HG03378 (cell line): ENCODE measurements around the gene AK6.
"Not testable (repeated sequence)": the region's sequence is repeated elsewhere in the genome, so short reads cannot be mapped to it uniquely, and the experiment has no call there.

Experiments used
- ATAC-seq: cut with Tn5 transposase; IDR thresholded peaks from one replicate; pipeline ENCODE4 v1.9.1; 2021; ENCODE audit warnings: mild to moderate bottlenecking, moderate library complexity; ENCODE audit not compliant: unreplicated experiment

Gene AK6

DNA sequence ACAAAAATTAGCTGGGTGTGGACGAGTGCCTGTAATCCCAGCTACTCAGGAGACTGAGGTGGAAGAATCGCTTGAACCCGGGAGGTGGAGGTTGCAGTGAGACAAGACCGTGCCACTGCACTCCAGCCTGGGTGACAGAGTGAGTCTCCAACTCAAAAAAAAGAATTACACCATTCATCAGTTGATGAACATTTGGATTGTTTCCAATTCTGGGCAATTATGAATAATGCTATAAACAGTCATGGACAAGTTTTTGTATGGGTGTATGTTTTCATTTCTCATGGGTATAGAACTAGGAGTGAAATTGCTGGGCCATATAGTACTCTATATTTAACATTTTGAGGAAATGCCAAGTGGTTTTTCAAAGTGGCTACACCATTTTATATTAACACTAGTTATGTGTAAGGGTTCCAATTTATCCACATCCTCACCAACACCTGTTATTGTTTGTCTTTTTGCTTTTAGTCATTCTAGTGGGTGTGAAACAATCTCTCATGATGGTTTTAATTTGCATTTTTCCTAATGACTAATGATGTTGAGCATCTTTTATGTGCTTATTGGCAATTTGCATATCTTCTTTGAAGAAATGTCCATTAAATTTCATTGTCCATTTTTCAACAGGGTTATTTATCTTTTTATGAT, 27.7 kb downstream of the AK6 start:
- no peak for ATAC-seq

DNA sequence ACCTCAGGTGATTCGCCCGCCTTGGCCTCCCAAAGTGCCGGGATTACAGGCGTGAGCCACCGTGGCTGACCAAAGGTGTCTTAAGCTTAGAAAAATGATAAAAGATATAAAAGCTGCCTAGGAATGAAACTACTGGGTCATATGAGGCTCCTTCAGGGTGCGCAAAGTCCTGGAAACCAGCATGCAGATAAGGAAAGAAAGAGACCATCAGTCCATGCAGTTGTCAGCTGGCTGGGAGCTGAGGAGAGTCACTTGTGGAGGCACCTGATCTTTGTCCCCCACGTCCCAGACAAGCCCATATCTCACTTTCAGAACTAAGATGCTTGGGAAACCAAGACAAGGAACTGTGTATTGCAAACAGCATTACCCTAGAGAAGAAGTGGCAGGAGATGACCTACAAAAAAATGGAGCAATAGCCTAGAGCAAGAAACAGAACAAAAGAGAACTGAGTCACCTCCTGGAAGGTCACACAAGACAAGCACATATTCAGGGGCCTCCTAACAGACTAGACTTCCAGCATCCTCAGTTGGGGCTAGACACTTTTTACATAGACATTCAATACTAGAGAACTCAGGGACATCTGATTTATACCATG, 33.9 kb downstream of the AK6 start:
- ATAC-seq = no peak

DNA sequence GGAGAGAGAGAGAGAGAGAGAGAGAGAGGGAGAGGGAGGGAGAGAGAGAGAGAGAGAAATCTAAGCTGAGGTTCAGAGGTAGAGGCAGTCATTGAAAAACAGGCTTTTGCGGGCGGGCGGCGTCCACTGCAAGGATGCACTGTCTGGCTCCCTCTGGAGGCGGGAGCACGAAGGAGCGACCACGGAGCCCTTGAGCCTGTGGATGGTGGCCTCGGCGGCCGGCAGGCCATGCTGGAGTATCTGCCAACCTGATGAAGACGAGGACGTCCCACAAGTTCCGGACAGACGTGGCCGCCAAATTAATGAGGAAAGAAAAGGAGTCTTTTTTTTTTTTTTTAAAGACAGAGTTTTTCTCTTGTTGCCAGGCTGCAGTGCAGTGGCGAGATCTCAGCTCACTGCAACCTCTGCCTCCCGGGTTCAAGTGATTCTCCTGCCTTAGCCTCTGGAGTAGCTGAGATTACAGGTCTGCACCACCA, 34.5 kb downstream of the AK6 start:
- peak; percentile 62 for ATAC-seq

DNA sequence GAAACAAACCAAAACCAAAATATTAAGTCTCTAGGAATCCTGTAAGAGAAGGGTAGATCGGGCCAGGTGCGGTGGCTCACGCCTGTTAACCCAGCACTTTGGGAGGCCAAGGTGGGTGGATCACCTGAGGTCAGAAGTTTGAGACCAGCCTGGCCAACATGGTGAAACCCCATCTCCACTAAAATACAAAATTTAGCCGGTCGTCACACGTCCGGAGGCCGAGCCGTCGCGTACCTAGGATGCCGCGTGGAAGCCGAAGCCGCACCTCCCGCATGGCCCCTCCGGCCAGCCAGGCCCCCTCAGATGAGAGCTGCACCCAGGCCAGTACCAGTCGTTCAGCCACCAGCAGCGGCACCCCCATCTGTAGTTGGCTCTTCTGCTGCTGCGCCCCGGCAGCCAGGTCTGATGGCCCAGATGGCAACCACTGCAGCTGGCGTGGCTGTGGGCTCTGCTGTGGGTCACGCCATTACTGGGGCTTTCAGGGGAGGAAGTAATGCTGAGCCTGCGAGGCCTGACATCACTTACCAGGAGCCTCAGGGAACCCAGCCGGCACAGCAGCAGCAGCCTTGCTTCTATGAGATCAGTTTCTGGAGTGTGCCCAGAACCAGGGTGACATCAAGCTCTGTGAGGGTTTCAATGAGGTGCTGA, 35.5 kb downstream of the AK6 start:
- not testable (repeated sequence) for ATAC-seq

DNA sequence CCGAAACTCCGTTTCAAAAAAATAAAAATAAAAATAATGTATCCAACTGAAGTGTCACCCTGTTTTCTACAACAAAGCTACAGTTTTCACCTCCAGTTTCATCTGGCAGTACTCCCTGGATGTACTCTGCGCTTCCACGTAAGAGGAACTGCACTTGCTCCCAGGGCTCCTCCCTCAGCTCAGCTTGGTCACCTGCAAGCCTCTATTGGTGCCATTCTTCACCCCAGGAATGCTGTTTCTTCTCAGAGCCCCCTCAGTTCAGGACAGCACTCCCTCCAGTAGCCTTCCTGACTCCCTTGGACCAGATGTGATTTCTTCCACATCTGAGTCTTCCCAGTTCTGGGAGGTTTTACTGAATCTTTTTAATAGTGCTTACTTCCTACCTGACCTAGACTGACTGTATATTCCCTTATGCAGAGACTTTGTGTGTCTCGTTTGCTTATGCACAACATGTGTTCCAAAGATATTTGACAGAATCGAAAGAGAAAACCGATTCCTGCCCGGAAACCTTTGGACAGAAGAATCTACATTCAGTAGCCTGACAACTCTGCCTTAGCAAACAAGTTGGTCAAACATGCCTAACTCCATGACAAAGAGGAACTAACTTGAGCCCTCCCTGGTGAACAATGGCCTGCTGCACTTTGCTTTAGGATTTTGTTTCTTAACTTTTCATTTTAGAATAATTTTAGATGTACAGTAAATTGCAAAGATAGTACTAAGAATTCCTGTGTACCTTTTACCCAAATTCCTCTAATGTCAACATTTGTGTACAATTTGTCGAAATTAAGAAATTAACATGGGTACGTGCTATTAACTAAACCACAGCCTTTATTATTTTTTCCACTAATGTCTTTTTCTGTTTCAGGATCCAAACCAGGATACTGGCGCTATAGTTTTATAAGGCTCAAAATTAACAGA, 37.5 kb downstream of the AK6 start:
- no peak for ATAC-seq

DNA sequence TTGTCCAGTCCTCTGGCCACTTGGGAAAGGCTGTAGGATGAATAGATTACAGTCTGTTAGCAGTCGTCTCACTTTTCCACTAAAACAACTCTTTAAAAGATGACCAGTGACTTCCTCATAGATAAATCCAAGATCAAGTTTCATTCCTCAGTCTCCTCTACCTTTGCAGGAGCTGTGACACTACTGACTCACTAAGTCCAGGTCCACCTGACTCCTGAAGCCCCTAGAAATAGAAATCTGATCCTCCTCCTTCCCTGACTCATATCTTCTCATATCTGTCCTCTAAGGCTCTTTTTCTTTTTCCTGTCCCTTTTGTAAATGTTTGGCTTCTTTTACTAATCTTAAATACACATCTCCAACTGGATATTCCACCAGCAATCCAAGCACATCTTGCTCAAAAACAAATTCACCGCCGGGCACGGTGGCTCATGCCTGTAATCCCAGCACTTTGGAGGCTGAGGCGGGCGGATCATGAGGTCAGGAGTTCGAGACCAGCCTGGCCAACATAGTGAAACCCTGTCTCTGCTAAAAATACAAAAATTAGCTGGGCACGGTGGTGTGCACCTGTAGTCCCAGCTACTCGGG, 39.3 kb downstream of the AK6 start:
- ATAC-seq = no peak

DNA sequence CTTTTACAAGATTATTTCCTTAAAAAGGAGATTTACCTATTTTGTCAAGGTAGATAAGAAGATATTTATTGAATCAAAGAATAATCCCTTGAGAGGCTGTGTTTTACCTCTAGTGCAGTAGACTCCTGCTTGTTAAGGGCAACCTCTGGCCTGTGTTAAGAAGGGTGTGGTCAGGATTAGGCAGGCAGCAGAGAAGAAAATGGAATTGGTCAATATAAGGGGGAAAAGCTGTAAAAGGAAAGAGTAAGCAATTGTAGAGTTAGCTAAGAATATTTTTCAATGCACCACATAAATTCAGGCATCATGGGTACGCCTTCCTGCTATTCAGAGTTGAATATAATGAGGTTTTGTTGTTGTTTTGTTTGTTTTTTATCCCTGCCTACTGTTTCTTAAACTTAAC, 43.0 kb downstream of the AK6 start:
- ATAC-seq = no peak

DNA sequence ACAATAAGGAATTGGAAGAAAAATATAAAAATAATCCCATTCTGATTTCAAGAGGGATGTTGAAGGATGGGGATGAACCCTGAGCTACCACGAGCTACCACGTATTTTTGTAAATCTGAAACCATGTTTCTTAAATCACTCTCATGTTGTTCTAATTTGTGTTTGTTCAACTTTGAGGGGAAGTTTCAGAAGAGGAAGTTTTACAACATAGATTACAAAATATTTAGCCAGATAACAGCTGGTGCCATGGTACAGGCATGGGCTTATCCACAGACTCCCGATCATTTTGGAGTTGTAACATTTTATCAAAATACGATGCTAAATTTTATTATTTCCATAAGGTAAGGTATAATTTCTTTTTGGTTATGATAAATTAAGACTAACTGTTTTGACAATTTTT, 51.9 kb downstream of the AK6 start:
- no peak for ATAC-seq

DNA sequence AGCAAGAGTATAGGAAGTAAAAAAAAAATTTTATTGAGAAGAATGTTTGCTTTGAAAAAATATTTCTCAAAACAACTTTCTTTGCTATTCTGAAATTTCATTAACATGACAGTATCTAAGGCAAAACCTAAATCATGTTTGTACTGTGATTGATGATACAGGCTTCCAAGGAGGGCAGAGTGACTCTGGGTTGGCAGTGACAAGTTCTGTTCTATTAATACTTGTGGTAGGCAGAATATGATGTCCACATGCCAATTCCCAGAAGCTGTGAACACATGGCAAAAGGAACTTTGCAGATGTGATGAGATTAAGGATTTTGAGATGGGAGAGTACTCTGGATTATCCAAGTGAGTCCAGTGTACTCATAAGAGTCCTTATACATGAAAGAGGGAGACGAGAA, 53.3 kb downstream of the AK6 start:
- ATAC-seq = no peak

DNA sequence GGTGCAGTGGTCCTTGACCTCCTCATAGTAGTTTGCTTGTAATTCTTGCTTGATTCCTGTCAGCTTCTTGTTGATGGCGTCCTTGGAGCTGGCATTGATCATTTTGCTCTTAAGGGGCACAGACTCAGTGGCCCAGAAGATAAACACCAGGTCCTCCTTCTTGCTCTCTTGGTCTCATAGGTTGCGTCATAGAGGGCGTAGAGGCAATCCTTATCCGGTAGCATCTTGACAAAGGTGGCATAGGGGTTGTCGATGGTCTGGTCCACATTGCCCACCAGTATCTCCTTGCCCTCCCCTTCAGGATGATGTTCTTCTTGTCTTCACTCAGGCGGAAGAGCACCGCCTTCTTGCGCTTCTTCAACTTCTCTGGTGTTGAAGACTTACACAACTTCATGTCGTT, 55.9 kb downstream of the AK6 start:
- ATAC-seq = no peak

DNA sequence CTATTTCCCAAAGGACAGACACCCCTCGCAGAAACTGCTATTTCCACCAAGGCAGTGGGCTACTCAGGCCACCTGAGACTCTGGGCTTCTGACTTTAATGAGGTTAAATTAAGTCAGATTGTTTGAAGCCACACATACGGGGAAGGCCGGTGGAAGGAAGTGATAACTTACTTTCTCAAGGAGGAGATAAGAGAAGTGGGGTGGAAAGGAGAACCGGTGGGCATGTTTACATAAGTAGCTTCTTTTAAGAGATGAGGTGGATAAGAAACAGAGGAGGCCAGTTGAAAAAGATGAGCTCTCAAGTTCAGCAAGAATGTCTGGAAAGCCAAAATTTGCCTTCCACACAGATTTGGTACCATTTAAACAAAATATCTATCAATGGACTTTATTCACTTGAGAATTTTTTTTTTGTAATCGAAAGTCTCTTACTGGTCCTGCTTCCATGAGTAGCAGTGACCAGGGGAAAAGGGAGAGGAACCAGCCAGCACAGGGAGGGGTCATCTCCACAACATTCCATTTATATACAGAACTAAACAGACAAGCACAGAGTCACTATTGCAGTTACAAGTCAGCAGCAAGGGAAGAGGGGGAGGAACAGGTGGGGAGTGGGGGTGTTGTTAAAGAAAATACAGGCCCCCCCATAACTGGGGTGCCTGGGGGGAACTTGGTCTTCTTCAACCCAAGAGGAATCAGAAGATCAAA, 56.7 kb downstream of the AK6 start:
- ATAC-seq = no peak

DNA sequence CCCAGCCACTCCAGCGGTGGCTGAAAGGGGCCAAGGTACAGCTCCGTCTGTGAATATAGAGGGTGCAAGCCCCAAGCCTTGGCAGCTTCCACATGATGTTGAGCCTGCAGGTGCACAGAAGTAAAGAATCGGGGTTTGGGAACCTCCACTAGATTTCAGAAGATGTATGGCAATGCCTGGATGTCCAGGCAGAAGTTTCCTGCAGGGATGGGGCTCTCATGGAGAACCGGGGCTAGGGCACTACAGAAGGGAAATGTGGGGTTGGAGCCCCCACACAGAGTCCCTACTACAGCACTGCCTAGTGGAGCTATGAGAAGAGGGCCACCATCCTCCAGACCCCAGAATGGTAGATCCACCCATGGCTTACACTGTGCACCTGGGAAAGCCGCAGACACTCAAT, 59.9 kb downstream of the AK6 start:
- ATAC-seq = no peak

DNA sequence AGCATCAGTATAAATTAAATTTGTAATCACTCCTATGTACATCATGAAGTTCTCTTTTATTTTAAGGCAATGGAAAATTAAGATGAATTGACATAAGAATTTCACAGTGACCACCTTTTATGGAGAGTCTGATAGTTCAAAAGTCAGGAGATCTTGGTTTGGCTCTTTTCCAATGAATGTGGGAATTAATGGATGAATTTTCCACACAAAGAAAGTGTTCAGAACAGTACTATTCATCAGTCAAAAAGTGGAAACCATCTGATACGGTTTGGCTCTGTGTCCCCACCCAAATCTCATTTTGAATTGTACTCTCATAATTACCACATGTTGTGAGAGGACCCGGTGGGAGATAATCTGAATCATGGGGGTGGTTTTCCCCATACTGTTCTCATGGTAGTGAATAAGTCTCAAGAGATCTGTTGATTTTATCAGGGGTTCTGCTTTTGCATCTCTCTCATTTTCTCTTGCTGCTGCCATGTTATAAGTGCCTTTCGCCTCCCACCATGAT, 61.2 kb downstream of the AK6 start:
- no peak for ATAC-seq

DNA sequence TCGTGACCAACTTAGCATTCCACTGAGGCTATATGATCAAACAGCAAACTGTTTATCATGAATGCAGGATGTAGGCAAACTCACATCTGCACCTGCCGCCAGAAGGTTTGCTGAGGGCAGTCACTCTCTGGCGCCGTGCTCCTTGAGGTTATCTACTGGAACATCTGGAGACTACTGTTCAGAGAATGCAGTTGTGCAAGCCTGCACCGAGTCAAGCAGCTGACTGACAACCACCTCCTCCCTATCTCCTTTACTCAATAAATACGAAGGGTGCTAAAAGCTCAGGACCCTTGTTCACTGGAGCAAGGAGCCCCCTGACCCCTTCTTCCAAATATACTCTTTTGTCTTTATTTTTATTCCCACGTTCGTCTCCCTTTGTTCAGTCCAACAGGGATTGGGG, 63.8 kb downstream of the AK6 start:
- no peak for ATAC-seq
